SK-MEL-5 (cell line): Measurements from ENCODE around the gene TMEM176B. TPM values are rescaled to one million over a fixed set of nuclear protein-coding genes. Genes with fewer than 3 reads are reported as not detected.
"Not testable (repeated sequence)": the region's sequence is repeated elsewhere in the genome, so short reads cannot be mapped to it uniquely, and the experiment has no call there.

Experiments
- DNase-seq: peaks from one replicate; pipeline ENCODE4 v3.0.0-alpha.2; 2016; ENCODE audit warnings: low read depth, low spot score
- in situ Hi-C: cut with HindIII; loops from 2 replicates; pipeline ENCODE4 v1.10.0; 2016; ENCODE audit warnings: low sequenced_read_pairs, high pct_unique_total_duplicates, low pct_unique_long_range_greater_than_20kb
- total RNA-seq: library from RNA; depleted of rRNA; stranded (reverse); fragments of >200 nt; shearing (Covaris generic); gene quantifications from 2 replicates; pipeline ENCODE4 v1.2.3, GENCODE V29; 2014

Gene TMEM176B
- total RNA-seq, 1 experiment from 2014 or later = 0.63 TPM

GRCh38 chr7:150778738-150779301 is 21.3 kb downstream of the TMEM176B start:
- in situ Hi-C loops = no loop called here
- peak; percentile 91 for DNase-seq

GRCh38 chr7:150778014-150778737 is 22.0 kb downstream of the TMEM176B start:
- in situ Hi-C loops = no loop called here
- DNase-seq = no peak

- in situ Hi-C loops, DNase-seq: not testable (repeated sequence)
Observed at GRCh38 chr7:150774131-150774530, 26.0 kb downstream of the TMEM176B start.

DNA sequence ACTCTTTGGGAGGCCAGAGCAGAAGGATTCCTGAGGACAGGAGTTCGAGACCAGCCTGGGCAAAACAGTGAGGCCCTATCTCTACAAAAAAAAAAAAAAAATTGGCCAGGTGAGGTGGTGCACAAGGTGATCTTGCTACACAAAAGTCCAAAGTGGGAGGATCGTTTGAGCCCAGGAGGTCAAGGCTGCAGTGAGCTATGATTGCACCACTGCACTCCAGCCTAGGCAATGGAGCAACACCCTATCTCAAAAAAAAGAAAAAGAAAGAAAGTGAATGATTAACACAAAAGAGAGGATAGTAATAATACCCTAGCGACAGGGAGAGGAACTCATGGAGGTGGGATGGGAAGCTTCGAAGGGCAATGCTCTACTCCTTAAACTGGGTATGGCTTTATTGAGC is 30.4 kb downstream of the TMEM176B start:
- no peak for DNase-seq
- in situ Hi-C loops = no loop called here

GRCh38 chr7:150766334-150766709 is 33.8 kb downstream of the TMEM176B start:
- in situ Hi-C loops = no loop called here
- DNase-seq = no peak

DNA sequence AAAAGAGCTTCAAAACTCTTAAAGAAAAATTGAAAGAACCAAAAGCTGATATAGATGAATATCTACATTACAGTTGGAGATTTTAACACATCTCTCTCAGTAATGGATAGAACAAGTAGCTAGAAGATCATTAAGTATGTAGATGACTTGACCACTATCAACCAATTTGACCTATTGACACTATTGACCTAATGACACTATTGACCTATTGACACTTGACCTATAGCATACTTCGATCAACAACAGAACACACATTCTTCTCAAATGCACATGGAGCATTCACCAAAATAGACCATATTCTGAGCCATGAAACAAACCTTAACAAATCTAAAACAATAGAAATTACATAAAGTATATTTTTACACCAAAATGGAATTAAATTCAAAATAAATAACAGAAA is 40.7 kb downstream of the TMEM176B start:
- in situ Hi-C loops = no loop called here

DNA sequence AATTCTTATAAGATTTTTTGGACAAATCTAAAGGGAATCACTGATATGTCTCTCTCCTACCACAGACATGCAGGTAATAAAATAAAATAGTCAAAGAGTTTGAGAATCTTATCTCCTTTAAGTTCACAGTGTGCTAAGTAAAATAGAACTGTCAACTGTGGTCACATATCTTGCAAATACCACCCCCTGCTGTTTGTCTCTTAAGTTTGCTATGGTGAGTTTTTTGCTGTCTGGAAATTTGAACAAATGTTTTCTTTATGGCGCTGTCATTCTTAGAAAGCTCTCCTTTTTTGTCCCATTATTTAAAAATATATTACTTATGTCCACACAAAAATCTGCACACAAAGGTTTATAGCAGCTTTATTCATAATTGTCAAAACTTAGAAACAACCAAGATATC is 43.3 kb downstream of the TMEM176B start:
- in situ Hi-C loops = no loop called here
- peak; percentile 57 for DNase-seq

More for the DNA sequence above, 40.7 kb downstream of the TMEM176B start:
- DNase-seq = no peak

GRCh38 chr7:150756166-150756565 is 44.0 kb downstream of the TMEM176B start:
- in situ Hi-C loops = no loop called here
- DNase-seq = no peak

- no peak for DNase-seq
- in situ Hi-C loops = no loop called here
Observed at GRCh38 chr7:150755473-150756099, 44.6 kb downstream of the TMEM176B start.

GRCh38 chr7:150754951-150755350 is 45.2 kb downstream of the TMEM176B start:
- no peak for DNase-seq
- in situ Hi-C loops = no loop called here

DNA sequence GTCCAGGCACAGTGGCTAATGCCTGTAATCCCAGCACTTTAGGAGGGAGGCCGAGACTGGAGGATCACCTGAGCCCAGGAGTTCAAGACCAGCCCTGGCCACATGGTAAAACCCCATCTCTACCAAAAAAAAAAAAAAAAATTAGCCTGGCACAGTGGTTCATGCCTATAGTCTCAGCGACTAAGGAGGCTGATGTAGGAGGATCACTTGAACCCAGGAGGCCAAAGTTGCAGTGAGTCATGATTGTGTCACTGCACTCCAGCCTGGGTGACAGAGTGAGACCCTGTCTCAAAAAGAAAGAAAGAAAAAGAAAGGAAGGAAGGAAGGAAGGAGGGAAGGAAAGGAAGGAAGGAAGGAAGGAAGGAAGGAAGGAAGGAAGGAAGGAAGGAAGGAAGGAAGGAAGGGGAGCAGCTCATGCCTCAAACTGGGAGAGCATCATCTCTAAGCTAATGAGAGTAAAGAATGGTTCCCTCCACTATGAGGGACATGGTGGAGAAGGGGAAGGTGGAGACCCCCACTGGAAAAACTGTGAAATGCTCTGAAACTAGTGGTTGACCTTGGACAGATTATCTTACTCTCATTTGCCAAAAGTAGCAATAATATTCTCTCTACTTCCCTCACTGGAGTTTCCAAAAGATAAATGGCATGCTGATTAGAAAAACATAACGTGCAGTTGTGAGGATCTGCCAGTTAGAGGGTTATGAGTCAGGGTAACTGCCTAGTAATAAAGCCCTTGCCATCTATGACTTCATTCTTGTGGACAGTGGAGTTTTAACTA is 46.1 kb downstream of the TMEM176B start:
- in situ Hi-C loops = no loop called here
- DNase-seq = peak; percentile 56

- no peak for DNase-seq
- in situ Hi-C loops = no loop called here
Observed at GRCh38 chr7:150753239-150753638, 46.9 kb downstream of the TMEM176B start.

- in situ Hi-C loops = no loop called here
- no peak for DNase-seq
Observed at GRCh38 chr7:150751702-150752101, 48.5 kb downstream of the TMEM176B start.

DNA sequence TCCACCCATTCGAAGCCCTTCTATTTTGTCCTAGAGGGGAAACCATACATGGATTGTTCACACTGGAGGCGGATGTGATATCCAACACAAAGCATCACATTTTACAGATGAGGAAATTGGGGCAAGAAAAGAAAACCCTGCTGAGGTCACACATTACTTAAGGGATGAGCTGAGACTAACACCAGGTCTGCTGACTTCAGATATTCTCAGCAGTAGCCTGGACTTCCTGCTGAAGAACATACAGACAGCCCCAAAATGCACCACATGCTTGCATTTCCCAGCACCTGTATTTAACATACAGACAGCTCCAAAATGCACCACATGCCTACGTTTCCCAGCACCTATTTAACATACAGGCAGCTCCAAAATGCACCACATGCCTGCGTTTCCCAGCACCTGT is 51.8 kb downstream of the TMEM176B start:
- no peak for DNase-seq
- in situ Hi-C loops = no loop called here

DNA sequence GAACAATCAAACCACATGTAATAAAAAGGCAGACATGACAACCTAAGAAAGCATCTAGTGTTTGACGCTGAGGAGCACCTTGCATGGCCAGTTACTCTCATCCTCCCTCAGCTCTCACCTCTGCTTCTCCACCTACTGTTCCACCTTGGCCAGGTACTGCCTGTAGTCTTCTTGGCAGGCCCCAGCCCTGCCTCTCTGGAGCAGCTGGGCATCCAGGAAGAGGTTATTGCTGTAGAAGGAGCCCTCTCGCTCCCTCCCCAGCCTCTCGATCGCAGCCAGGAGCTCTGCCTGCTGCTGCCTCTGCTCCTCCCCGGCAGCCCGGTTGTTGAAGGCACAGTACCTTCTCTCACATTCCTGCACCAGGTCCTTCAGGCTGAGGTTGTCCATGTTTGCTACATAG is 53.2 kb downstream of the TMEM176B start:
- DNase-seq = no peak
- in situ Hi-C loops = no loop called here

DNA sequence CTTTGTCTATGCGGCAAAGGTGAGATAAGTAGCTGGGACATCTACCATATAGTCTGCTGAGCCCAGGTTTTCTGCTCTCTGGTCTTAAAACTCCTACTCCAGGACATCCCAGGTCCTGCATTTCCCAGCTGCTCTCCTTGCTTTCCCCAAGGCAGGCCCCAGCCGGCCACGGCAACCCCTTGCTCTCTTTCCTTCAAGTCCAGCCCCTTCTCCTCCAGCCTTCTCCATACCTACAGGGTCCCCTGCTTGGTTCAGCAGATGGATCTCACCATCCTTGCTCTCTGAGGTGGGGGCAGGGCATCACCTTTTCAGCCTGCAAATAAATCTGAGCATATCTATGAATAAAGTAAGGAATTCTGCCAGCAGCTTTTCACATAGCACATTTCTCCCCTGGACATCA is 54.3 kb downstream of the TMEM176B start:
- DNase-seq = no peak
- in situ Hi-C loops = no loop called here

DNA sequence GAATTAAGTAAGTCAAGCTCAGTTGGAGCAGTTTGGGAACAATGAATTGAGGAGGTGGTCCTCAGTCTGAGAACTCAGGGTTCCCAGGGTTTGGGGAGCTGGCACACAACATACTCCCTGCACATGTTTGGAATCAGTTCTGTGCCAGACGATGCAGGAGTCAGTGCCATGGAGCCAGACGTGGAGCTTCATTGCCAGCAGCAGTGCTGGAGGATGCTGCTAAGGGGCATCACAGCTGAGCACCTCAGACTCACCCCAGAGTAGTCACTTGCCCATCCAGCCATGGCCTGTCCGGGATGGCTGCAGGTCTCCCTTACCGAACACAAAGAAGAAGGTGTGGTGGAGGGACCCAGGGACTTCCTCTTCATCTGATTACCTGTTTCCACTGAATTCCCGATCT is 55.1 kb downstream of the TMEM176B start:
- no peak for DNase-seq
- in situ Hi-C loops = no loop called here

DNA sequence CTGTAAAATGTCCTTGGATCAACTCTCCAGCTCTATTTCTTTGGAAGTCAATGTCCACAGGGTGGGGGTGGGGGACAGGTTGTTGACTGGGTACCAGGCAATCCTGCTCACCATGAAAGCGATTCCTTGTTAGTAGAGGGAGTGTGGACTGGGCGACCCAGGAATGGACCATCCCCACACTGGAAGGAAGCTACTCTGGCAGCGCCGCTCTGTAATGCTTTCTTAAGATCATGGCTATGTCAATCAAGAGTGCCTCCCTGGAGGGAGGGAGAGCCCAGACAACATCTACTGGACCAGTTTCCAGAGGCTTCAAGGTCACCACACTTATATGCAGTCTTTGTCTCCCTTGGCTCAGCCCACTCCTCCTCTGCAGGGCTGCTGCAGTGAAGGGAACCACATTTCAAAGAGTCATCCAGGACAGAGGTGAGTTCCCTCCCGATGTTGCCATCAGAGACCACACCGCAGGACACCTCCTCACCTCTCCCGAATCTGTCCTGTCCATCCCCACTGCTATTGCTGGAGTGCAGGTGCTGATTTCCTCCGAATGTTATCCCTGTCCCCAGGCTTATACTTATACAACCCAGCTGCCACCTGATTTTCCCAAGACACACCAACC is 56.0 kb downstream of the TMEM176B start:
- no peak for DNase-seq
- in situ Hi-C loops = no loop called here
